Hindlimb muscle (tissue), 1 donor: Measurements from ENCODE around the gene LTBR. TPM values are rescaled to one million over a fixed set of nuclear protein-coding genes. Genes with fewer than 3 reads are reported as not detected.

Source experiments
- DNase-seq: peaks from one replicate; pipeline ENCODE4 v3.0.0-alpha.2; 2013
- polyA plus RNA-seq: library from polyadenylated mRNA; unstranded; fragments of 120-200 nt; gene quantifications from one replicate; pipeline ENCODE4 v1.2.1, GENCODE V29; 2013; ENCODE audit not compliant: insufficient read length

The LTBR gene
- polyA plus RNA-seq, 1 donor = 53.9 TPM

- DNase-seq = no peak
Measured at GRCh38 chr12:6346942-6347341, 37.0 kb upstream of the LTBR start.

- no peak for DNase-seq
Measured at GRCh38 chr12:6347367-6348338, 36.3 kb upstream of the LTBR start.

- no peak for DNase-seq
Measured at GRCh38 chr12:6351622-6352021, 32.3 kb upstream of the LTBR start.

- DNase-seq = no peak
Measured at GRCh38 chr12:6352193-6353173, 31.5 kb upstream of the LTBR start.

GRCh38 chr12:6354495-6355393 lies 29.2 kb upstream of the LTBR start:
- DNase-seq = no peak

- no peak for DNase-seq
Measured at GRCh38 chr12:6355491-6356373, 28.2 kb upstream of the LTBR start.

GRCh38 chr12:6356374-6356820 lies 27.6 kb upstream of the LTBR start:
- no peak for DNase-seq

GRCh38 chr12:6358881-6359280 lies 25.1 kb upstream of the LTBR start:
- DNase-seq = no peak

- no peak for DNase-seq
Measured at GRCh38 chr12:6360080-6360571, 23.8 kb upstream of the LTBR start.

GRCh38 chr12:6360578-6361490 lies 23.1 kb upstream of the LTBR start:
- DNase-seq = no peak

- DNase-seq = no peak
Measured at GRCh38 chr12:6361834-6362233, 22.1 kb upstream of the LTBR start.

- no peak for DNase-seq
Measured at GRCh38 chr12:6362403-6362802, 21.6 kb upstream of the LTBR start.

GRCh38 chr12:6363010-6363329 lies 21.0 kb upstream of the LTBR start:
- no peak for DNase-seq

GRCh38 chr12:6363330-6364043 lies 20.5 kb upstream of the LTBR start:
- DNase-seq = peak; percentile 58

GRCh38 chr12:6364044-6364374 lies 20.0 kb upstream of the LTBR start:
- DNase-seq = no peak

GRCh38 chr12:6367065-6367968 lies 16.6 kb upstream of the LTBR start:
- no peak for DNase-seq

- no peak for DNase-seq
Measured at GRCh38 chr12:6367969-6368892, 15.7 kb upstream of the LTBR start.
